Lower leg skin (tissue), 3 donors: Measurements from ENCODE around the gene RAMP3.

Experiments used
- POLR2A ChIP-seq, 2 donors: fragments of 450-650 bp; IDR thresholded peaks; one replicate each; pipeline ENCODE4 v1.6.1; 2016 to 2017; ENCODE audit warnings: antibody characterized with exemption in 2 of 2, mild to moderate bottlenecking in 1 of 2, moderate library complexity in 1 of 2
- TF ChIP-seq, protein P1 (sequence below), 3 donors: fragments of 450-650 bp; IDR thresholded peaks; one replicate each; pipeline ENCODE4 v1.5.1; 2016; ENCODE audit warnings: antibody characterized with exemption in 3 of 3, mild to moderate bottlenecking in 3 of 3, moderate library complexity in 2 of 3

- no peak for TF ChIP-seq POLR2A (IDR thresholded peaks at IDR 0.05)
- TF ChIP-seq, protein P1, sequence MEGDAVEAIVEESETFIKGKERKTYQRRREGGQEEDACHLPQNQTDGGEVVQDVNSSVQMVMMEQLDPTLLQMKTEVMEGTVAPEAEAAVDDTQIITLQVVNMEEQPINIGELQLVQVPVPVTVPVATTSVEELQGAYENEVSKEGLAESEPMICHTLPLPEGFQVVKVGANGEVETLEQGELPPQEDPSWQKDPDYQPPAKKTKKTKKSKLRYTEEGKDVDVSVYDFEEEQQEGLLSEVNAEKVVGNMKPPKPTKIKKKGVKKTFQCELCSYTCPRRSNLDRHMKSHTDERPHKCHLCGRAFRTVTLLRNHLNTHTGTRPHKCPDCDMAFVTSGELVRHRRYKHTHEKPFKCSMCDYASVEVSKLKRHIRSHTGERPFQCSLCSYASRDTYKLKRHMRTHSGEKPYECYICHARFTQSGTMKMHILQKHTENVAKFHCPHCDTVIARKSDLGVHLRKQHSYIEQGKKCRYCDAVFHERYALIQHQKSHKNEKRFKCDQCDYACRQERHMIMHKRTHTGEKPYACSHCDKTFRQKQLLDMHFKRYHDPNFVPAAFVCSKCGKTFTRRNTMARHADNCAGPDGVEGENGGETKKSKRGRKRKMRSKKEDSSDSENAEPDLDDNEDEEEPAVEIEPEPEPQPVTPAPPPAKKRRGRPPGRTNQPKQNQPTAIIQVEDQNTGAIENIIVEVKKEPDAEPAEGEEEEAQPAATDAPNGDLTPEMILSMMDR (IDR thresholded peaks at IDR 0.05) = no peak
Observed at GRCh38 chr7:45203036-45203435, 45.4 kb downstream of the RAMP3 start.
